A673 (cell line): ENCODE measurements around the gene UCK1. TPM values are rescaled to one million over a fixed set of nuclear protein-coding genes. Genes with fewer than 3 reads are reported as not detected.
"Not testable (repeated sequence)": the region's sequence is repeated elsewhere in the genome, so short reads cannot be mapped to it uniquely, and the experiment has no call there.

Source experiments
- BruUV-seq: library from RNA; stranded (reverse); fragments of 400-500 nt; replicated peaks from 2 replicates; lab custom pipeline; 2021; lab: Mats Ljungman, UMichigan
- CTCF ChIA-PET: fragments of 300-600 bp; sonication (Branson Sonifier 250); formaldehyde crosslinking; loops from one replicate; lab custom pipeline; 2022; ENCODE audit warnings: antibody characterized with exemption; lab: Charles Lee
- POLR2A ChIA-PET: fragments of 300-600 bp; sonication (Branson Sonifier 250); formaldehyde crosslinking; loops from one replicate; lab custom pipeline; 2022; ENCODE audit warnings: antibody characterized with exemption; ENCODE audit not compliant: low non-redundant PET; lab: Charles Lee
- DNase-seq: peaks from one replicate; pipeline ENCODE4 v3.0.0-alpha.2; 2015; ENCODE audit warnings: low spot score
- H3K27ac ChIP-seq: fragments of 200-600 bp; sonication (generic); 2 replicates; pipeline ENCODE4 v1.5.1; 2016; ENCODE audit warnings: mixed run types, low read depth, mild to moderate bottlenecking, mixed read lengths, antibody characterized with exemption, low read length; ENCODE audit not compliant: poor library complexity, severe bottlenecking
- H3K27me3 ChIP-seq: fragments of 200-600 bp; sonication (generic); replicated peaks from 2 replicates; pipeline ENCODE4 v1.6.1; 2017; ENCODE audit warnings: mixed run types, low read depth, mild to moderate bottlenecking, mixed read lengths, antibody characterized with exemption, low read length; ENCODE audit not compliant: insufficient read depth, poor library complexity
- H3K36me3 ChIP-seq: fragments of 200-600 bp; sonication (generic); 2 replicates; pipeline ENCODE4 v1.6.1; 2016; ENCODE audit warnings: mixed run types, mild to moderate bottlenecking, mixed read lengths, antibody characterized with exemption, low read length; ENCODE audit not compliant: insufficient read depth, poor library complexity, severe bottlenecking
- H3K4me1 ChIP-seq: fragments of 200-600 bp; sonication (generic); 2 replicates; pipeline ENCODE4 v1.6.1; 2017; ENCODE audit warnings: mixed run types, mild to moderate bottlenecking, mixed read lengths, antibody characterized with exemption, low read length; ENCODE audit not compliant: insufficient read depth, poor library complexity, severe bottlenecking
- H3K4me3 ChIP-seq: fragments of 200-600 bp; sonication (generic); 2 replicates; pipeline ENCODE4 v1.5.1; 2016; ENCODE audit warnings: low read depth, mixed run types, mild to moderate bottlenecking, mixed read lengths, low read length; ENCODE audit not compliant: poor library complexity, severe bottlenecking
- H3K9me3 ChIP-seq: fragments of 200-600 bp; sonication (generic); 2 replicates; pipeline ENCODE4 v1.6.1; 2016; ENCODE audit warnings: mixed run types, low read depth, mild to moderate bottlenecking, mixed read lengths, antibody characterized with exemption, low read length; ENCODE audit not compliant: poor library complexity, severe bottlenecking
- EZH2 ChIP-seq: fragments of 200-600 bp; sonication (generic); IDR thresholded peaks from 2 replicates; pipeline ENCODE4 v1.6.1; 2017; ENCODE audit warnings: borderline replicate concordance, low read depth, mild to moderate bottlenecking, mixed read lengths, antibody characterized with exemption, low read length; ENCODE audit not compliant: poor library complexity, severe bottlenecking
- intact Hi-C: fragments of 100-400 bp; cut with micrococcal nuclease; formaldehyde crosslinking; loops from one replicate; pipeline ENCODE4 v1.10.0; 2022; ENCODE audit not compliant: unreplicated experiment
- total RNA-seq: library from RNA; stranded (reverse); gene quantifications from 2 replicates; pipeline ENCODE4 v1.2.3, GENCODE V29; 2021
- TF ChIP-seq, protein P1 (sequence below): fragments of 300-800, 200-600 bp; sonication (generic); conservative IDR thresholded peaks from 2 replicates; pipeline ENCODE4 v1.5.1; 2017; ENCODE audit warnings: low read depth, mild to moderate bottlenecking, antibody characterized with exemption, low read length, moderate library complexity, mixed read lengths

Gene UCK1
- total RNA-seq, 1 experiment from 2014 or later: 51.6 TPM

DNA sequence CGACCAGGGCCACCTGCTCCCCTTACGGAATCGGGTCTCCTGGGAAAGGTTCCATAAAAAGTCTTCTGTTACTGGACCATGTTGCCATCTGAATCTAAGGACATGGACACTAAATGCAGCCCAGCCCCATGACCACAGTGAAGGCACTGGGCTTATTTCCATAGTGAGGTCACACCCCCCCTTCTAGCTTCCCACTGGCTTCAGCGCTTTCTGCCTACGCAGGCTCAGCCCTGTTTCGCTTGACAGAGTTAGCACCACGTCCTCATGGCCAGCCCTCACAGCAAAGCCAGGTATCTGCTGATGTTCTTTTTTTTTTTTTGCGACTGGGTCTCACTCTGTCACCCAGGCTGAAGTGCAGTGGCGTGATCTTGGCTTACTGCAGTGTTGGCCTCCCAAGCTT lies 14.1 kb downstream of the UCK1 start:
- intact Hi-C loops: no loop called here
- Histone ChIP-seq H3K9me3 (no peaks in the 10 kb centered on the region), H3K27me3 (no peaks in the 10 kb centered on the region), H3K4me1 (no peaks in the 10 kb centered on the region), H3K27ac (no peak overlapping the region), H3K36me3 (peaks cover 66% of the 10 kb centered on the region), H3K4me3 (no peak overlapping the region)
- DNase-seq: no peak
- BruUV-seq: no TSS peak
- POLR2A ChIA-PET: no interaction called here
- CTCF ChIA-PET: no interaction called here
- TF ChIP-seq EZH2: no peak
- TF ChIP-seq, protein P1, sequence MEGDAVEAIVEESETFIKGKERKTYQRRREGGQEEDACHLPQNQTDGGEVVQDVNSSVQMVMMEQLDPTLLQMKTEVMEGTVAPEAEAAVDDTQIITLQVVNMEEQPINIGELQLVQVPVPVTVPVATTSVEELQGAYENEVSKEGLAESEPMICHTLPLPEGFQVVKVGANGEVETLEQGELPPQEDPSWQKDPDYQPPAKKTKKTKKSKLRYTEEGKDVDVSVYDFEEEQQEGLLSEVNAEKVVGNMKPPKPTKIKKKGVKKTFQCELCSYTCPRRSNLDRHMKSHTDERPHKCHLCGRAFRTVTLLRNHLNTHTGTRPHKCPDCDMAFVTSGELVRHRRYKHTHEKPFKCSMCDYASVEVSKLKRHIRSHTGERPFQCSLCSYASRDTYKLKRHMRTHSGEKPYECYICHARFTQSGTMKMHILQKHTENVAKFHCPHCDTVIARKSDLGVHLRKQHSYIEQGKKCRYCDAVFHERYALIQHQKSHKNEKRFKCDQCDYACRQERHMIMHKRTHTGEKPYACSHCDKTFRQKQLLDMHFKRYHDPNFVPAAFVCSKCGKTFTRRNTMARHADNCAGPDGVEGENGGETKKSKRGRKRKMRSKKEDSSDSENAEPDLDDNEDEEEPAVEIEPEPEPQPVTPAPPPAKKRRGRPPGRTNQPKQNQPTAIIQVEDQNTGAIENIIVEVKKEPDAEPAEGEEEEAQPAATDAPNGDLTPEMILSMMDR: no peak

GRCh38 chr9:131516100-131516499 lies 15.0 kb downstream of the UCK1 start:
- DNase-seq: no peak
- ChIA-PET CTCF (no interaction called here), POLR2A (no interaction called here)
- Histone ChIP-seq H3K4me1 (no peaks in the 10 kb centered on the region), H3K27me3 (no peaks in the 10 kb centered on the region), H3K36me3 (peaks cover 61% of the 10 kb centered on the region), H3K4me3 (no peak overlapping the region), H3K27ac (no peak overlapping the region), H3K9me3 (no peaks in the 10 kb centered on the region)
- TF ChIP-seq, protein P1: no peak
- TF ChIP-seq EZH2: no peak
- no TSS peak for BruUV-seq
- intact Hi-C loops: no loop called here

- intact Hi-C loops, POLR2A ChIA-PET: not testable (repeated sequence)
Observed at GRCh38 chr9:131515559-131516031, 15.5 kb downstream of the UCK1 start.

DNA sequence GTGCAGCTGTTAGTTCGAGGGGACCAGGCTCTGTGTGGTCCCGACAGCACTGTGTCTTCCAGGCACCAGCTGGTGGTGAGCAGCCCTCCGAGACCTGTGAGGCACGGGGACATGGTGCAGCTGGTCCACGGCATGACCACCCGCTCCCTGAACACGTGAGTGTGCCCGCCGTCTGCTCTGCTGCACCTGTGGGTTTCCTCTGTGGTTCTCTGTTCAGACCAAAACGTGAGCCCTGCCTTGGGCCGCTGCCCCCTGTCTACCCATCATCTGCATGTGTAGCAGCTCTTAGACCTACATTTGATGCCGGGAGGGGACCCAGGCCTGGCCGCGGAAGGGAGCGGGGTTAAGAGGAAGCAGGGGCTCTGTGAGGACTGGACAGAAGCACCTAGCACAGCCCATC lies 17.9 kb downstream of the UCK1 start:
- intact Hi-C loops: no loop called here
- no TSS peak for BruUV-seq
- CTCF ChIA-PET: no interaction called here
- Histone ChIP-seq H3K27me3 (no peaks in the 10 kb centered on the region), H3K4me3 (no peak overlapping the region), H3K4me1 (no peaks in the 10 kb centered on the region), H3K9me3 (no peaks in the 10 kb centered on the region), H3K27ac (no peak overlapping the region), H3K36me3 (peaks cover 46% of the 10 kb centered on the region)
- no peak for DNase-seq
- TF ChIP-seq EZH2: no peak
- TF ChIP-seq, protein P1: no peak
- POLR2A ChIA-PET: no interaction called here

More at GRCh38 chr9:131515559-131516031, 15.5 kb downstream of the UCK1 start:
- H3K9me3 ChIP-seq, H3K27ac ChIP-seq, CTCF ChIA-PET, H3K4me3 ChIP-seq, H3K27me3 ChIP-seq, BruUV-seq, DNase-seq, H3K4me1 ChIP-seq: not testable (repeated sequence)
- H3K36me3 ChIP-seq: peaks cover 61% of the 10 kb centered on the region
